ENCODE data around the gene FAM193A. TPM values are rescaled to one million over a fixed set of nuclear protein-coding genes. Genes with fewer than 3 reads are reported as not detected.
"Not testable (repeated sequence)": the region's sequence is repeated elsewhere in the genome, so short reads cannot be mapped to it uniquely, and the experiment has no call there.

Gene FAM193A
- total RNA-seq, 1 donor from 2014 or later = 45.5 TPM

DNA sequence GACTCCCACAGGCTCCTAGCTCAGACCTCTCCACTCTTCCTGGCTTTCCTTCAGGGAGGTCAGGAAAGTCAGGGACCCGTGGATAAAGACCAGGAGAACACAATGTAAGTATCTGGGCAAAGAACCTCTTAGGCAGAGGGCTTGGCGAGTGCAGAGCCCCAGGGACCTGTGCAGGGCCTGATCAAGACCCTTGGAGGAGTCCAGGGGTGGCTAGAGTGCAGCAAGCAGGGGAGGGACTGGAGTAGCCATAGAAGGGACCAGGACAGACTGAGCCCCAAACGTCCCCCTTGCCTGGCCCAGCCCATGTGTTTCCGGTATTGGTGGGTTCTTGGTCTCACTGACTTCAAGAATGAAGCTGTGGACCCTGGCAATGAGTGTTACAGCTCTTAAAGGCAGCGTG is 225.6 kb downstream of the FAM193A start:
- Mint-ChIP-seq H3K27ac (ENCODE audit: unreplicated experiment) (no peak overlapping the region), H3K36me3 (ENCODE audit: low read depth) (no peaks in the 10 kb centered on the region), H3K9me3 (peaks cover 2% of the 10 kb centered on the region), H3K4me3 (no peak overlapping the region), H3K27me3 (ENCODE audit: low read depth) (peaks cover 3% of the 10 kb centered on the region), H3K4me1 (peaks cover 21% of the 10 kb centered on the region)
- DNase-seq (ENCODE audit: low read depth, low spot score) = no peak
- TF ChIP-seq, protein P1, sequence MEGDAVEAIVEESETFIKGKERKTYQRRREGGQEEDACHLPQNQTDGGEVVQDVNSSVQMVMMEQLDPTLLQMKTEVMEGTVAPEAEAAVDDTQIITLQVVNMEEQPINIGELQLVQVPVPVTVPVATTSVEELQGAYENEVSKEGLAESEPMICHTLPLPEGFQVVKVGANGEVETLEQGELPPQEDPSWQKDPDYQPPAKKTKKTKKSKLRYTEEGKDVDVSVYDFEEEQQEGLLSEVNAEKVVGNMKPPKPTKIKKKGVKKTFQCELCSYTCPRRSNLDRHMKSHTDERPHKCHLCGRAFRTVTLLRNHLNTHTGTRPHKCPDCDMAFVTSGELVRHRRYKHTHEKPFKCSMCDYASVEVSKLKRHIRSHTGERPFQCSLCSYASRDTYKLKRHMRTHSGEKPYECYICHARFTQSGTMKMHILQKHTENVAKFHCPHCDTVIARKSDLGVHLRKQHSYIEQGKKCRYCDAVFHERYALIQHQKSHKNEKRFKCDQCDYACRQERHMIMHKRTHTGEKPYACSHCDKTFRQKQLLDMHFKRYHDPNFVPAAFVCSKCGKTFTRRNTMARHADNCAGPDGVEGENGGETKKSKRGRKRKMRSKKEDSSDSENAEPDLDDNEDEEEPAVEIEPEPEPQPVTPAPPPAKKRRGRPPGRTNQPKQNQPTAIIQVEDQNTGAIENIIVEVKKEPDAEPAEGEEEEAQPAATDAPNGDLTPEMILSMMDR (conservative IDR thresholded peaks at IDR 0.05) = no peak

DNA sequence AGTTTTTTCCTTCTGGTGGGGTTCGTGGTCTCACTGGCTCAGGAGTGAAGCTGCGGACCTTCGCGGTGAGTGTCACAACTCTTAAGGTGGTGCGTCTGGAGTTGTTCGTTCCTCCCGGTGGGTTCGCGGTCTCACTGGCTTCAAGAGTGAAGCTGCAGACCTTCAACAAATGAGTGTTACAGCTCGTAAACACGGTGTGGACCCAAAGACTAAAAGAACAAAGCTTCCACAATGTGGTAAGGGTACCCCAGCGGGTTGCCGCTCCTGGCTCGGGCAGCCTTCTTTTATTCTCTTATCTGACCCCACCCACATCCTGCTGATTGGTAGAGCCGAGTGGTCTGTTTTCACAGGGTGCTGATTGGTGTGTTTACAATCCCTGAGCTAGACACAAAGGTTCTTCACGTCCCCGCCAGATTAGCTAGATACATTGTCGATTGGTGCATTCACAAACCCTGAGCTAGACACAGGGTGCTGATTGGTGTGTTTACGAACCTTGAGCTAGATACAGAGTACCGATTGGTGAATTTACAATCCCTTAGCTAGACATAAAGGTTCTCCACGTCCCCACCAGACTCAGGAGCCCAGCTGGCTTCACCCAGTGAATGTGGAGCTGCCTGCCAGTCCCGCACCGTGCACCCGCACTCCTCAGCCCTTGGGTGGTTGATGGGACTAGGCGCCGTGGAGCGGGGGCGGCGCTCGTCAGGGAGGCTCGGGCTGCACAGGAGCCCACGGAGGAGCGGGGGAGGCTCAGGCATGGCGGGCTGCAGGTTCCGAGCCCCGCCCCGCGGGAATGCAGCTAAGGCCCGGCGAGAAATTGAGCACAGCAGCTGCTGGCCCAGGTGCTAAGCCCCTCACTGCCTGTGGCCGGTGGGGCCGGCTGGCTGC is 226.3 kb downstream of the FAM193A start:
- H3K9me3 Mint-ChIP-seq; H3K36me3 Mint-ChIP-seq (ENCODE audit: low read depth); H3K27me3 Mint-ChIP-seq (ENCODE audit: low read depth); DNase-seq (ENCODE audit: low read depth, low spot score); H3K27ac Mint-ChIP-seq (ENCODE audit: unreplicated experiment); H3K4me3 Mint-ChIP-seq: not testable (repeated sequence)
- H3K4me1 Mint-ChIP-seq = peaks cover 17% of the 10 kb centered on the region

DNA sequence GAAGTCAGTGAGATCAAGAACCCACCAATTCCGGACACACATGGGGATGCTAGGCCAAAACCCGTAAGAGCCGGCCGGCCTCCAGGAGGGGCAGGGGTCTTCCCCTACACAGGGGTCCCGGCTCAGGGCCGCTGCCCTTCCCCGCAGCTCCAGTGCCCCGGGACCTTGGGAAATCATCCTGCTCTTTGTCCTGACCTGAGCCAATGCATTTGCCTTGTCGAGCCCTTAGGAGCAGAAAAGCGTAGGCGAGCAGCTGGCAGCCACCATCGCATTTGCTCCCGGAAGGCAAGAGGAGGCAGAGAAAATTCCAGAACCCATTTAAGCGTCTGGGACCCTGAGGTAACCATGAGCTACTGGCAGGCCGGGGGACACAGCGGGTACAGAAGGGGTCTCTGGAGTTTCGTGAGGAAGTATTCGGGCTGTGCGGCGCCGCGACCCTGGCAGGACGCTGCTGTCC is 227.1 kb downstream of the FAM193A start:
- Mint-ChIP-seq H3K4me3 (no peak overlapping the region), H3K4me1 (peaks cover 16% of the 10 kb centered on the region), H3K27me3 (ENCODE audit: low read depth) (no peaks in the 10 kb centered on the region), H3K36me3 (ENCODE audit: low read depth) (no peaks in the 10 kb centered on the region), H3K27ac (ENCODE audit: unreplicated experiment) (no peak overlapping the region), H3K9me3 (peaks cover 2% of the 10 kb centered on the region)
- TF ChIP-seq, protein P1 (conservative IDR thresholded peaks at IDR 0.05) = no peak
- no peak for DNase-seq (ENCODE audit: low read depth, low spot score)

DNA sequence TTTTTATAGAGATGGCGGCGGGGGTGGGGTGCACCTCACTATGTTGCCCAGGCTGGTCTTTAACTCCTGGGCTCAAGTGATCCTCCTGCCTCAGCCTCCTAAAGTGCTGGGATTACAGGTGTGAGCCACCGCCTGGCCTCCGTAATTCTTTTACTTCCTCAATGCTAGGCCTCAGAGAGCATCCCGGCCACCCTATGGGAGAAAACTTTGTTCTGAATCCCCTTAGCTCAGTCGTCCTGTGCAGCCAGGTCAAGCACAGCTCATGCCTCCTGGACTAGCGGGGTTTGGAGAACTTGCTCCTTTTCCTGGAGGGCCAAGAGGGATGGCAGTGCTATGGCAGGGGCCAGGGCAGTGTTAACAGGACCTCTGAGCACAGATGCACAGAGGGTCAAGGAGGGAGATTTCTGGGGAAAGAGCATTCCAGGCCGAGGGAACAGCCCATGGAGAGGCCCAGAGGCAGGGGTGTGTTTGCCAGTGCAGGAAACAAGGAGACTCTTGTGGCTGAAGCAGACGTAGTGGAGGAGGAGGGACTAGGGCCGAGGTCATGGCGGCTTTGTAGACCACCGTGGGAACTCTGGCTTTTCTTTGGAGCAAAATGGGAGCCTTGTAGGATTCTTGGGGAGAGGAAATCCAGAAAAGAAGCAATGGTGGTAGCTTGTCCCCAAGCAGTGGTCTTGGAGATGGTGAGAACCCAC is 229.5 kb downstream of the FAM193A start:
- Mint-ChIP-seq H3K27me3 (ENCODE audit: low read depth) (no peaks in the 10 kb centered on the region), H3K36me3 (ENCODE audit: low read depth) (no peaks in the 10 kb centered on the region), H3K4me1 (peaks cover 20% of the 10 kb centered on the region), H3K27ac (ENCODE audit: unreplicated experiment) (no peak overlapping the region), H3K4me3 (no peak overlapping the region), H3K9me3 (peaks cover 6% of the 10 kb centered on the region)
- TF ChIP-seq, protein P1 (conservative IDR thresholded peaks at IDR 0.05) = no peak
- DNase-seq (ENCODE audit: low read depth, low spot score) = no peak

DNA sequence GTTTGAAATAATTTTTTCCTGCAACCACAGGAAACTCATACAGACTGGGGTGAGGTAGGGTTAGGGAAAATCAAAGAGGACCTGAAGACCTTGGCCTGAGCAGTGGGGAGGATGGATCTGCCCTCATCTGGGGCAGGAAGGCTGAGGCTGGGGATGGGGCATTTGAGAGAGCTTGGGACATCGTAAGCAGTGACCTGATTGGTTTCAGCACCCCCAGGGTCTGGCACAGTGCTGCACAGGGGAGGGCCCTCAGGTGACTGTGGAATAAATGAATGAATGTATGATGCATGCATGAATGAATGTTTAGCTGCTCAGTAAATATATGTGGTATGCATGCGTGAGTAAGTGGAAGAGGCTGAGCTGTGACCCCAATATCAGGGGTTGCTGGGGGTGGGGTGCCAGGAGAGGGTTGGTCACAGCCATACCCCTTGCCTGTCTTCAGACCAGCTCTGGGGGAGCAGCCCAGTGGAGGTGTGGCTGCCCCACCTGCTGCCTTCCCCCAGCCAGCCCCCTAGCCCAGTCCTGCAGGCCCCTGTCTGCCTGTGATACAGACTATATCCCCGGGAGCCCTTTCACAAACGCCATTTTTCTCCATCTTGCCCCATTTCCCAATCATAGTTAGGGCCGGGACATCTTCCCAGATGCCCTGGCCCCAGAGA is 230.7 kb downstream of the FAM193A start:
- Mint-ChIP-seq H3K36me3 (ENCODE audit: low read depth) (no peaks in the 10 kb centered on the region), H3K27me3 (ENCODE audit: low read depth) (no peaks in the 10 kb centered on the region), H3K27ac (ENCODE audit: unreplicated experiment) (no peak overlapping the region), H3K9me3 (peaks cover 6% of the 10 kb centered on the region), H3K4me1 (peaks cover 23% of the 10 kb centered on the region), H3K4me3 (no peak overlapping the region)
- DNase-seq (ENCODE audit: low read depth, low spot score) = no peak
- TF ChIP-seq, protein P1 (conservative IDR thresholded peaks at IDR 0.05) = no peak

Measured in neural crest cell (in vitro differentiated cells).